H1 (cell line): ENCODE results near the gene ARHGAP25. TPM values are rescaled to one million over a fixed set of nuclear protein-coding genes. Genes with fewer than 3 reads are reported as not detected.

Experiments used
- CTBP2 ChIP-seq: IDR thresholded peaks from 2 replicates; pipeline ENCODE4 v1.7.0; 2011; ENCODE audit warnings: borderline replicate concordance, mild to moderate bottlenecking, moderate library complexity, mixed read lengths, low read length; ENCODE audit not compliant: insufficient read depth, insufficient read length
- NRF1 ChIP-seq: IDR thresholded peaks from 2 replicates; pipeline ENCODE4 v1.6.1; 2011; ENCODE audit warnings: mild to moderate bottlenecking, low read depth, low read length, improper control_type of control experiment
- polyA plus RNA-seq, 7 experiments: library from polyadenylated mRNA; depleted of rRNA in 3 of 7; stranded (reverse) in 5 of 7; unstranded in 2 of 7; fragments of >200 nt in 5 of 7; fragments of 200-250 nt in 2 of 7; gene quantifications; 1 replicate in 5 of 7; 2 replicates in 1 of 7; 4 replicates in 1 of 7; pipeline versions ENCODE4 v1.2.1 to v1.2.3, GENCODE V29; 2011 to 2013; ENCODE audit warnings: missing spikeins in 2 of 7, mixed read lengths in 2 of 7
- total RNA-seq: library from RNA; stranded (reverse); fragmentation: NEBNext Ultra II Directional; extraction: Animal tissue kit (Norgen Biotek cat#: 25700); gene quantifications from 2 replicates; pipeline ENCODE4 v1.2.1, GENCODE V29; 2021

Gene ARHGAP25
- total and polyA plus RNA-seq, 2 of the 8 experiments (the other 6 are each of a cell fraction or from before 2014, with no cell fraction given): 1.00 to 1.2 TPM

DNA sequence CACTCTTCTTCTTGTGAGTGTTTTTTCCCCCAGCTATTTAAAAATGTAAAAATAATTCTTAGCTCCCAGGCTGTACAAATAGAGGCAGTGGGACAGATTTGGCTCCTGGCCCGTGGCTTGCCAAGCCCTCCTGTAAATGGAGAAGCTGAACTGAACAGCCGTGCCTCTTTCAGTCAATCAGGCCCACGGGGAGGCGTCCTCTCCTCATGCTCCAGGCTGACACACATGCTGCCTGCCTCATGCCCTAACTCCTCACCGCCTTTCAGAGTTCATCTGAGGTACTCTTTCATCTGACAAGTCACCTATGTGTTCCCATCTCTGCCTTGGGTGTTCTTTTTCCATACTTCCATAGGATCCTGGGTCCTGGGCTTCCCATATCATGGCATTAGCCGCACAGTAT, 77.6 kb downstream of the ARHGAP25 start (continued):
- no peak for TF ChIP-seq CTBP2
- no peak for TF ChIP-seq NRF1
